Prostate gland (tissue), 2 donors: Measurements from ENCODE around the gene KRT14.

ENCODE experiments used
- POLR2A ChIP-seq: fragments of 450-650 bp; IDR thresholded peaks from one replicate; pipeline ENCODE4 v1.6.1; 2016; ENCODE audit warnings: antibody characterized with exemption, mild to moderate bottlenecking
- POLR2AphosphoS5 ChIP-seq: sonication (generic); formaldehyde crosslinking; IDR thresholded peaks from one replicate; pipeline ENCODE4 v1.6.1; 2017; ENCODE audit warnings: antibody characterized with exemption
- TF ChIP-seq, protein P1 (sequence below), 4 experiments: fragments of 200-600 bp in 2 of 4; fragments of 450-650 bp in 2 of 4; sonication (generic) in 2 of 4; IDR thresholded peaks; 1 replicate in 3 of 4; 2 replicates in 1 of 4; pipeline ENCODE4 v1.5.1; 2016 to 2019; ENCODE audit warnings: antibody characterized with exemption in 4 of 4, mild to moderate bottlenecking in 2 of 4, moderate library complexity in 2 of 4

DNA sequence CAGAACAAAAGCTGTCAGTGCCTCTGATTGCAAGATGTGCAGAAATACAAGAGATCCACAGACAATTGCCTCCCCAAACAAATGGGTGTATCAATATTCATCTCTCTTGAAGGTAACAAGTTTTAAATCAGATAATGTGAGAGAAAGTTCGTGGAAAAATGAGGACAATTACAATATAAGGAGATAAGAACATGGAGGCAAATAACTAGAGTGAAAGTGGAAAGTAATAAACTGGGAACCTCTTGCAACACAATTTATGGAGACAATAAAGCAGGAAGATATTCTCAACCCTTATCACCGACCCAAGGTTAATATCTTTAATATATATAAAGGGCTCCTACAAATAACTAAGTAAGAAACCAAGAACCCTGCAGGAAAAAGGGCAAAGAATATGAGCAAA lies 44.3 kb downstream of the KRT14 start:
- TF ChIP-seq, protein P1, sequence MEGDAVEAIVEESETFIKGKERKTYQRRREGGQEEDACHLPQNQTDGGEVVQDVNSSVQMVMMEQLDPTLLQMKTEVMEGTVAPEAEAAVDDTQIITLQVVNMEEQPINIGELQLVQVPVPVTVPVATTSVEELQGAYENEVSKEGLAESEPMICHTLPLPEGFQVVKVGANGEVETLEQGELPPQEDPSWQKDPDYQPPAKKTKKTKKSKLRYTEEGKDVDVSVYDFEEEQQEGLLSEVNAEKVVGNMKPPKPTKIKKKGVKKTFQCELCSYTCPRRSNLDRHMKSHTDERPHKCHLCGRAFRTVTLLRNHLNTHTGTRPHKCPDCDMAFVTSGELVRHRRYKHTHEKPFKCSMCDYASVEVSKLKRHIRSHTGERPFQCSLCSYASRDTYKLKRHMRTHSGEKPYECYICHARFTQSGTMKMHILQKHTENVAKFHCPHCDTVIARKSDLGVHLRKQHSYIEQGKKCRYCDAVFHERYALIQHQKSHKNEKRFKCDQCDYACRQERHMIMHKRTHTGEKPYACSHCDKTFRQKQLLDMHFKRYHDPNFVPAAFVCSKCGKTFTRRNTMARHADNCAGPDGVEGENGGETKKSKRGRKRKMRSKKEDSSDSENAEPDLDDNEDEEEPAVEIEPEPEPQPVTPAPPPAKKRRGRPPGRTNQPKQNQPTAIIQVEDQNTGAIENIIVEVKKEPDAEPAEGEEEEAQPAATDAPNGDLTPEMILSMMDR (IDR thresholded peaks at IDR 0.05) = no peak
- no peak for TF ChIP-seq POLR2A
- no peak for TF ChIP-seq POLR2AphosphoS5
